ENCODE results near the gene SDHB. TPM values are rescaled to one million over a fixed set of nuclear protein-coding genes. Genes with fewer than 3 reads are reported as not detected.
A peak's percentile ranks its signal among the peaks of the same experiment; 100 is the strongest.

SDHB gene
- total and polyA plus RNA-seq, 2 donors from 2014 or later: 92.0 to 313 TPM

GRCh38 chr1:16971341-16972188, 82.3 kb downstream of the SDHB start:
- peak in 1 of 5 donors; percentile 53 for DNase-seq
- H3K27me3 ChIP-seq (ENCODE audit: control insufficient read depth, insufficient read depth, low read length): no peaks in the 10 kb centered on the region

GRCh38 chr1:16970132-16970910, 83.5 kb downstream of the SDHB start:
- FAIRE-seq (no peak), DNase-seq (no peak)
- Histone ChIP-seq H3K27me3 (ENCODE audit: control insufficient read depth, insufficient read depth, low read length) (no peaks in the 10 kb centered on the region), H3K4me1 (ENCODE audit: control insufficient read depth in 2 of 3, insufficient read depth in 2 of 3, low read depth in 1 of 3, low read length in 3 of 3) (no peaks in the 10 kb centered on the region), H3K9ac (ENCODE audit: low read length in 3 of 3) (no peak overlapping the region), H3K36me3 (ENCODE audit: control insufficient read depth in 2 of 3, insufficient read depth in 3 of 3, low read length in 3 of 3) (peaks cover 0 to 10% (median 3%) of the 10 kb centered on the region in 3 donors), H3K9me3 (ENCODE audit: control insufficient read depth in 2 of 3, insufficient read depth in 1 of 3, low read length in 3 of 3) (no peaks in the 10 kb centered on the region), H3K27ac (ENCODE audit: low read depth in 2 of 2, low read length in 2 of 2) (no peak overlapping the region), H3K4me3 (ENCODE audit: low read length in 3 of 3) (no peak overlapping the region)
- intact Hi-C loops (cut with DNase I): loop anchor here (10.0 kb wide), 1 partner anchor 74 kb away; no protein-coding TSS in a partner anchor
- no peak for TF ChIP-seq CTCF (IDR thresholded peaks at IDR 0.05; ENCODE audit: borderline replicate concordance, extremely low read depth, insufficient read depth)

More at GRCh38 chr1:16971341-16972188, 82.3 kb downstream of the SDHB start:
- Histone ChIP-seq H3K27ac (ENCODE audit: low read depth in 2 of 2, low read length in 2 of 2) (no peak overlapping the region), H3K9ac (ENCODE audit: low read length in 3 of 3) (no peak overlapping the region), H3K4me1 (ENCODE audit: control insufficient read depth in 2 of 3, insufficient read depth in 2 of 3, low read depth in 1 of 3, low read length in 3 of 3) (no peaks in the 10 kb centered on the region), H3K4me3 (ENCODE audit: low read length in 3 of 3) (no peak overlapping the region), H3K9me3 (ENCODE audit: control insufficient read depth in 2 of 3, insufficient read depth in 1 of 3, low read length in 3 of 3) (no peaks in the 10 kb centered on the region), H3K36me3 (ENCODE audit: control insufficient read depth in 2 of 3, insufficient read depth in 3 of 3, low read length in 3 of 3) (peaks cover 0 to 3% (median 3%) of the 10 kb centered on the region in 3 donors)
- intact Hi-C loops (cut with DNase I): loop anchor here (10.0 kb wide), 1 partner anchor 73 kb away; no protein-coding TSS in a partner anchor
- TF ChIP-seq CTCF (IDR thresholded peaks at IDR 0.05; ENCODE audit: borderline replicate concordance, extremely low read depth, insufficient read depth): no peak
- FAIRE-seq: no peak

- intact Hi-C loops (cut with DNase I): loop anchor here (10.0 kb wide), 1 partner anchor 75 kb away; no protein-coding TSS in a partner anchor
- Histone ChIP-seq H3K27me3 (ENCODE audit: control insufficient read depth, insufficient read depth, low read length) (no peaks in the 10 kb centered on the region), H3K9ac (ENCODE audit: low read length in 3 of 3) (no peak overlapping the region), H3K36me3 (ENCODE audit: control insufficient read depth in 2 of 3, insufficient read depth in 3 of 3, low read length in 3 of 3) (peaks cover 0 to 10% (median 3%) of the 10 kb centered on the region in 3 donors), H3K4me1 (ENCODE audit: control insufficient read depth in 2 of 3, insufficient read depth in 2 of 3, low read depth in 1 of 3, low read length in 3 of 3) (no peaks in the 10 kb centered on the region), H3K27ac (ENCODE audit: low read depth in 2 of 2, low read length in 2 of 2) (no peak overlapping the region), H3K4me3 (ENCODE audit: low read length in 3 of 3) (no peak overlapping the region), H3K9me3 (ENCODE audit: control insufficient read depth in 2 of 3, insufficient read depth in 1 of 3, low read length in 3 of 3) (no peaks in the 10 kb centered on the region)
- FAIRE-seq: no peak
- DNase-seq: no peak
- no peak for TF ChIP-seq CTCF (IDR thresholded peaks at IDR 0.05; ENCODE audit: borderline replicate concordance, extremely low read depth, insufficient read depth)
Measured at GRCh38 chr1:16969651-16970050, 84.2 kb downstream of the SDHB start.

Measured in kidney (tissue), 14 donors.